Anterior cingulate cortex (tissue), 58 donors: ENCODE results near the gene ARMH3.
A peak's percentile ranks its signal among the peaks of the same experiment; 100 is the strongest.

Source experiments
- DNase-seq, 58 donors: peaks; one replicate each; lab custom pipeline; 2025; lab: John Stamatoyannopoulos, UW

Gene ARMH3

DNA sequence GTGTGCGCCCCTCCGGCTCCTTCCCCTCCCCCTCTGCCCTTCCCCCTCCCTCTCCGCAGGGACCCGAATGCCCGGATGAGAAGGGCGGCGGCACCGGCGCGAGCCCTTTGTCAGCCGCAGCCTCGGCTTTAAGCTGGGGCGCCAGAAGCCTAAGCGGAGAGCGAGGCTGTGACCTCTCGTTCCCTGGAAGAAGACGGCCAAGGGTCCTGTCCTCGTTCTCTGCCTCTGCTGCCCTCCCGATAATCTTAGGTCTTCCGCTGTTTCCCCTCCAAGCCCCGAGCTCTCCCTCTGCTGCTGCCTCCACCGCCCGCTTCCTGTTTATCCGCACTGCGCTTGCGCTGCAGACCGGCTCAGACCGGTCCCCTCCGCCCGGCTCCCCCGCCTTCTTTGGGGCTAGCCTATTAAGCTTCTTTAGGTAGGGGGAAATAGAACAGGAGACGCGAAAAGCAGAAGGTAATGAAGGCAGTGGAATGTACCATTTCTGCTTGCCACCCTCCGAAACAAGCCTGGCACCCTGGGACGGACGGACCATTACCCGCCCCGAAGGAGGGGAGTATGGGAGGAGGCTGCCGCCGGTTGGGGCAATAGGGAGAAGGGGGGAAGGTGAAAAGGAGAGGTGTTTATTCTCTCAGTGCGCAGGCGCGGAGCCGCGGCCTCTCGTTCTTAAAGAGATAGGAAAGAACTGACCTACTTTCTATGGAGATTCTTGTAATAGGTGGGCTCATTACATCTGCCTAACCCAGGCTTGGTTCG is 237.7 kb downstream of the ARMH3 start, which contains the start of gene OGA:
Gene OGA (minus strand): TSS at position 326 of the 753 bp plus-strand sequence. CDS start 422 bp downstream, outside the sequence.
- peak; percentile 86 to 100 (median 97) for DNase-seq

DNA sequence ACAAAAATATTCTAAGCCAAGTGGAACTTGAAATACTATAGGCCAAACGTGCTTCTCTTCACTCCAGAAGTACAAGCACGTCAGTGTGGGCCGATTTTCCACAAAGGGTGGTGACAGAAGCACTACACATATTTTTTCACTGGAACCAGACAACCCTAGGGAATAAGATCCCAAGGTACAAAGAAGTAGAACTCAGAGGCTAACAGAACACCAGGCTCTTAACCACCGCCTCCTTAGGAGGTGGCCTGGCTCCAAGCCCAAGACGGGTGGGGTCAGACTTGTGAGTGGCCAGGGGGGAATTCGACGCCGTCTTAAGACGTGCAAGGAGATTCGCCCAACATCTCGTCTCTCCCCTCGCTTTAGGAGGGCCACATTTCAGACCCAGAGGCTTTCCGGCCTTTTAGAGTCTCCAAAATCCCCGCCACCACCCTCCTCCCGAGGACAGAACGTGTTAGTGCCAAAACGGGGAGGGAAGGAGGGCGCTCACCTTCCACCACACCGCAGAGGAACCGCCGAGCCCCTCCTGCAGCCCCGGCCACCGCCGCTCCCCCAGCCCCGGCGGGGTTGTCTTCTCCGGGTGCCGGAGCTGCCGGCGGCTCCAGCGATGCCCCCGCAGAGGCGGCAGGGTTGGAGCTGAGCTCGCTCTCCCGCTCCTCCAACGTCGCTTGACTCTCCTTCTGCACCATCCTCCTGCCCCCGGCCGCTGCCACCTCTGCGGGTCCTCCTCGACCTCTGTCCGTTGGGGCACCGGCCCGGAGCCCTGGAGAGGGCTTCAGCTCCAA is 238.4 kb downstream of the ARMH3 start:
- peak in 47 of 58 donors; percentile 6 to 74 (median 53) for DNase-seq

GRCh38 chr10:101816913-101817336 is 239.0 kb downstream of the ARMH3 start:
- DNase-seq = no peak

GRCh38 chr10:101816376-101816775 is 239.6 kb downstream of the ARMH3 start:
- DNase-seq = no peak

DNA sequence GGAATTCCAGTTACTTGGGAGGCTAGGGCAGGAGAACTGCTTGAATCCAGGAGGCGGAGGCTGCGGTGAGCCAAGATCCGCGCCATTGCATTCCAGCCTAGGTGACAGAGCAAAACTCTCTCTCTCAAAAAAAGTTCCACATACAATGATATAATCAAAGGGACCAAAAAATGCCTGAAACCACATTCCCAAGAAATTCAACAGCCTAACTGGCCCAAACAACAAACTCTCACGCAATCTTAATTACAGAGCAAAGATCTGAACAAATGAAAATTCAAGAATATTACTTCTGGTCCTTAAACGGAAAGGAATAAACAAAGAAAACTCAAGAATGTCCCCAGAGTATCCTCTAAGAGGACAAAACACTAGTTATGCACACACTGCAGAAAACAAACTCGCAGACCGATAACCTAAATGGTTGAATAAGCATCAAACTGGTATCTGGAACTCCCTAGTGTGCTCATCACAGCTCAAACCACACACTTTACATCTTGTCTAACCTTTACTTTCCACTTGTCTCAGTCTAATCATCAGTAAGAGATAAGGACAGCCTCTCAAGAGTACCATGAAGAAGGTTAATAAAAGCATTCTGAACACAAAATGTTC is 241.4 kb downstream of the ARMH3 start:
- no peak for DNase-seq

DNA sequence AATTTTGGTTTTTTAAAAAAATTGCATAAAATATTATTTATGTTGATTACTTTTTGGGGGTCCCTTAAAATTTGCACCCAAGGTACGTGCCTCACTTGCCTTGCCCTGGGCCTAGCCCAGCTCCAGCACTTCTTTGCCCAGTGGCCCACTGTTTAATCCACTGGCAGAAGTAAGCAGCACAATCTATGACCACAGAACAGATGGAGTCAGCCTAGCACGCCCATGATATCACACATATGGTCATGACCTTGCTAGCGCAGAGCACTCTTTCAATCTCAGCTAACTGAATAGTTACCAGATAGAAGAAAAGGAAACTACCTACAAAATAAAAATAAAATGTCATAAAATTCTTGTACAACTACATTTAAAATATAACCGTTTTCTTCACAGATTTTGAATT is 243.4 kb downstream of the ARMH3 start:
- no peak for DNase-seq

DNA sequence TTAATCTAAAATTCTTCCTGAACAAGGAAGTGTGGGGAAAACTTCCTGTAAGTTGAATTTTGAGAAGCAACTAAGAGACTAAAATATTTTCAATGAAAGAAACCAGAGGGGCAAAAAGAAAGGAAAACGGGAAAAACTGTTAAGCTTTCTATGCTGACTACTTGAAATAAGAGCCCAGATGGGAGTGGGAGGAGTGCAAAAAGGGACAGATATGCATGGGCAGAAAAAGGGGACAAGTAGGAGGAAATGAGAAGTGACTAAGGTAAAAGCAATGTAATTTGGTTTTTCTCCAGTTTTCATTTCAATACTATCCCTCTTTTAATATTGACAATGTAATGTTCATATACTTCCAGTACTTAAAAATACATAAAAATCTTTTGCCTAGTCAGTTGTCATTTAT is 248.8 kb downstream of the ARMH3 start:
- peak in 3 of 58 donors; percentile 13 to 46 (median 14) for DNase-seq

- no peak for DNase-seq
Observed at GRCh38 chr10:101803511-101803910, 252.5 kb downstream of the ARMH3 start.

- DNase-seq = no peak
Observed at GRCh38 chr10:101797403-101798059, 258.4 kb downstream of the ARMH3 start.
